Activated CD4-positive, alpha-beta T cell treated with anti-CD3 and anti-CD28 coated beads for 36 hours (primary cell): Measurements from ENCODE around the gene ALDH8A1. TPM values are rescaled to one million over a fixed set of nuclear protein-coding genes. Genes with fewer than 3 reads are reported as not detected.

Source experiments
- ATAC-seq: fragments of 200-7000 bp; cut with Tn5 transposase; one replicate; pipeline ENCODE4 v1.10.0; 2021; ENCODE audit warnings: mild to moderate bottlenecking, moderate library complexity
- CTCF ChIA-PET: fragments of 350-600 bp; sonication (Branson Sonifier 250); formaldehyde crosslinking; loops from one replicate; lab custom pipeline; 2021; ENCODE audit warnings: antibody characterized with exemption; lab: Charles Lee
- POLR2A ChIA-PET: fragments of 350-600 bp; sonication (Branson Sonifier 250); formaldehyde crosslinking; loops from one replicate; lab custom pipeline; 2021; ENCODE audit warnings: antibody characterized with exemption, inconsistent platforms; lab: Charles Lee
- DNase-seq: peaks from one replicate; pipeline ENCODE4 v3.0.0-alpha.2; 2020
- H3K27ac Mint-ChIP-seq: one replicate; pipeline ENCODE4 v1.8.0; 2021; ENCODE audit warnings: mixed read lengths
- H3K27me3 Mint-ChIP-seq: one replicate; pipeline ENCODE4 v1.8.0; 2021; ENCODE audit warnings: mixed read lengths
- H3K36me3 Mint-ChIP-seq: one replicate; pipeline ENCODE4 v1.8.0; 2021; ENCODE audit warnings: low read depth, mixed read lengths
- H3K4me1 Mint-ChIP-seq: one replicate; pipeline ENCODE4 v1.8.0; 2021; ENCODE audit warnings: mixed read lengths
- H3K4me3 Mint-ChIP-seq: one replicate; pipeline ENCODE4 v1.8.0; 2021; ENCODE audit warnings: mild to moderate bottlenecking, moderate library complexity, mixed read lengths
- H3K9me3 Mint-ChIP-seq: one replicate; pipeline ENCODE4 v1.8.0; 2021; ENCODE audit warnings: low read depth, mixed read lengths
- intact Hi-C, 2 experiments: fragments of 100-400 bp; cut with DNase I in 1 of 2; cut with micrococcal nuclease in 1 of 2; formaldehyde crosslinking; loops; one replicate each; pipeline versions ENCODE4 v1.14.2 to v1.15.1; 2022 to 2024; cut with DNase I, micrococcal nuclease
- total RNA-seq, 2 experiments: library from RNA; stranded (reverse); gene quantifications; one replicate each; pipeline ENCODE4 v1.2.3, GENCODE V29; 2021

The ALDH8A1 gene
- total RNA-seq, 2 experiments from 2014 or later, result 0.67 to 1.7 TPM

- no peaks in the 10 kb centered on the region for H3K9me3 Mint-ChIP-seq
- intact Hi-C loops, result loop anchor here in 1 of 2 experiments (10.0 kb wide), 1 partner anchor 288 kb away; no protein-coding TSS in a partner anchor
- CTCF ChIA-PET, result interaction anchor here (0.7 kb wide), 1 partner anchor 50 kb away, joined by 3 read pairs; no protein-coding TSS in a partner anchor
Measured at GRCh38 chr6:134932535-134933470, 17.1 kb downstream of the ALDH8A1 start.

DNA sequence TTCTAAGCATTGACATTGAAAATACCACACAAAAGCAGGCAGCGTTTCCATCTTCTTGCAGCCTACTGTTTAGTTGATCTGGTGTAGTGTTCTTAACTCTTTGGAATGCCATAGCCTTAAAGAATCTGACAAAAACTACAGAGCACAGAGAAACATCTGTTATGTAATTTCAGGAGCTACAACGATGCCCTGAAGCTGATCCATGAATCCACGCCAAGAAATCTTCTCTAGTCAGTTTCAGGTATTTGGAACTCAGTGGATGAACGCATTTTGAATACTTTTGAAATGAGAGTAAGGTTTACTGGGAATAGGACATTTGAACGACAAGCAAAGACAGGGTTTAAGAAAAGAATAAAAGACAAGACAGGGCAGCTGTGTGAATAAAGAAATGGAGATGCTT is 17.8 kb downstream of the ALDH8A1 start:
- ATAC-seq (no peak), DNase-seq (no peak)
- CTCF ChIA-PET, result interaction anchor here (1.4 kb wide), 1 partner anchor 809 kb away, joined by 3 read pairs; no protein-coding TSS in a partner anchor
- H3K27ac Mint-ChIP-seq, result no peak overlapping the region
- POLR2A ChIA-PET, result no interaction called here
- H3K4me1 Mint-ChIP-seq, result peaks cover under 1% of the 10 kb centered on the region
- intact Hi-C loops, result loop anchor here in 1 of 2 experiments (10.0 kb wide), 1 partner anchor 287 kb away; no protein-coding TSS in a partner anchor
- H3K36me3 Mint-ChIP-seq, result no peaks in the 10 kb centered on the region
- H3K27me3 Mint-ChIP-seq, result no peaks in the 10 kb centered on the region
- H3K9me3 Mint-ChIP-seq, result no peaks in the 10 kb centered on the region
- no peak overlapping the region for H3K4me3 Mint-ChIP-seq

More at GRCh38 chr6:134932535-134933470, 17.1 kb downstream of the ALDH8A1 start:
- ATAC-seq (no peak), DNase-seq (no peak)
- H3K36me3 Mint-ChIP-seq, result no peaks in the 10 kb centered on the region
- no peak overlapping the region for H3K27ac Mint-ChIP-seq
- H3K4me1 Mint-ChIP-seq, result peaks cover 2% of the 10 kb centered on the region
- H3K27me3 Mint-ChIP-seq, result no peaks in the 10 kb centered on the region
- POLR2A ChIA-PET, result no interaction called here
- H3K4me3 Mint-ChIP-seq, result no peak overlapping the region

DNA sequence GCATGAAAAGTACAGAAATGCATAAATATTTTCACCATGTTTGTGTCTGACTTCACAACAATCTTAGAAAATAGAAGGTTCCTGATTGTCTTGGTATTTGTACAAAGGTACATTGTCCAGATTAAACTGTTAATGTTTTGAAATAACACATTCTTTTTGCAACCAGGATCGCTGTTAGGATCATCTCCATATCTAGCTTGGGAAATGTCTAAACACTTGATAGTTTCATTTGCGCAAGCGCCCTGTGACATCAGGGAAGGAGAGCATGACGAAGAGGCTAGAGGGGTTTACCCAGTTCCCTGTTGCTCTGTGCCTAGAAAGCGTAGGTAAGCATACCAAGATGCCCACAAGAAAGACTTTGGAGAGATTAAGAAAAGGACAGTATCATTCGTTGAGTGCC is 19.4 kb downstream of the ALDH8A1 start:
- no peak for ATAC-seq

GRCh38 chr6:134928151-134928900 is 21.6 kb downstream of the ALDH8A1 start:
- Mint-ChIP-seq H3K36me3 (no peaks in the 10 kb centered on the region), H3K27me3 (no peaks in the 10 kb centered on the region), H3K4me3 (no peak overlapping the region), H3K9me3 (no peaks in the 10 kb centered on the region), H3K27ac (no peak overlapping the region), H3K4me1 (no peaks in the 10 kb centered on the region)
- POLR2A ChIA-PET, result no interaction called here
- intact Hi-C loops, result no loop called here
- DNase-seq (no peak), ATAC-seq (no peak)
- CTCF ChIA-PET, result no interaction called here

More for the DNA sequence above, 19.4 kb downstream of the ALDH8A1 start:
- POLR2A ChIA-PET, result no interaction called here
- no peaks in the 10 kb centered on the region for H3K27me3 Mint-ChIP-seq
- H3K27ac Mint-ChIP-seq, result no peak overlapping the region
- CTCF ChIA-PET, result interaction anchor here (1.6 kb wide), 1 partner anchor 10 kb away, joined by 5 read pairs; no protein-coding TSS in a partner anchor
- H3K4me3 Mint-ChIP-seq, result no peak overlapping the region
- intact Hi-C loops, result loop anchor here in 1 of 2 experiments (10.0 kb wide), 1 partner anchor 286 kb away; no protein-coding TSS in a partner anchor
- no peaks in the 10 kb centered on the region for H3K9me3 Mint-ChIP-seq
- no peak for DNase-seq
- no peaks in the 10 kb centered on the region for H3K36me3 Mint-ChIP-seq
- no peaks in the 10 kb centered on the region for H3K4me1 Mint-ChIP-seq

GRCh38 chr6:134925800-134926199 is 24.1 kb downstream of the ALDH8A1 start:
- Mint-ChIP-seq H3K4me3 (no peak overlapping the region), H3K9me3 (no peaks in the 10 kb centered on the region), H3K27ac (no peak overlapping the region), H3K4me1 (no peaks in the 10 kb centered on the region), H3K27me3 (no peaks in the 10 kb centered on the region), H3K36me3 (no peaks in the 10 kb centered on the region)
- CTCF ChIA-PET, result no interaction called here
- DNase-seq, result no peak
- intact Hi-C loops, result no loop called here
- POLR2A ChIA-PET, result no interaction called here
- ATAC-seq, result no peak

- no peaks in the 10 kb centered on the region for H3K4me1 Mint-ChIP-seq
- H3K27me3 Mint-ChIP-seq, result no peaks in the 10 kb centered on the region
- intact Hi-C loops, result no loop called here
- DNase-seq (no peak), ATAC-seq (no peak)
- H3K27ac Mint-ChIP-seq, result no peak overlapping the region
- POLR2A ChIA-PET, result no interaction called here
- no peaks in the 10 kb centered on the region for H3K9me3 Mint-ChIP-seq
- CTCF ChIA-PET, result interaction anchor here (0.7 to 1.8 kb wide), 3 partner anchors 19 to 358 kb away, joined by 4 to 7 read pairs (median 5); no protein-coding TSS in a partner anchor
- H3K36me3 Mint-ChIP-seq, result no peaks in the 10 kb centered on the region
- no peak overlapping the region for H3K4me3 Mint-ChIP-seq
Measured at GRCh38 chr6:134921721-134922261, 28.1 kb downstream of the ALDH8A1 start.

DNA sequence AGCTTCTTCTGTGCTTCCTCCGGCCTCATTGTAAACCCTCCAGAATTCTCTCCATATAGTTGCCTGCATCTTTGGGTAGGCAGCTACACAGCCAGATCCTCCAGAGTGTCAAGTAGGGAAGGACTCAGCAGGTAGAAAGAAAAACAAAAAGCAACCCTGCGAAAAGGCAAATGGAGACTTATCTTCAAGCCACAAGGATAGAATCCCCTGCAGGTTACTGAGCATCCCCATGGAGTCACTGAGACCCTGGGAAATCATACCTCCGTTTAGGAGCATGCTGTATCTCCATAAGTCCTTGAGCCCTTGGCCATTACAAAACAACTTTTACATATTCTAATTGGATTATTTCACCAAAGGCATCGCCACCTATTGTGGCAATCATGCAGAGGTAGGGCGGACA is 28.6 kb downstream of the ALDH8A1 start:
- no peak overlapping the region for H3K27ac Mint-ChIP-seq
- H3K36me3 Mint-ChIP-seq, result no peaks in the 10 kb centered on the region
- ATAC-seq (no peak), DNase-seq (no peak)
- H3K9me3 Mint-ChIP-seq, result no peaks in the 10 kb centered on the region
- no peak overlapping the region for H3K4me3 Mint-ChIP-seq
- no peaks in the 10 kb centered on the region for H3K27me3 Mint-ChIP-seq
- ChIA-PET POLR2A (no interaction called here), CTCF (interaction anchor here (0.6 to 1.8 kb wide), 3 partner anchors 19 to 358 kb away, joined by 3 to 7 read pairs (median 5); no protein-coding TSS in a partner anchor)
- H3K4me1 Mint-ChIP-seq, result no peaks in the 10 kb centered on the region
- intact Hi-C loops, result no loop called here

DNA sequence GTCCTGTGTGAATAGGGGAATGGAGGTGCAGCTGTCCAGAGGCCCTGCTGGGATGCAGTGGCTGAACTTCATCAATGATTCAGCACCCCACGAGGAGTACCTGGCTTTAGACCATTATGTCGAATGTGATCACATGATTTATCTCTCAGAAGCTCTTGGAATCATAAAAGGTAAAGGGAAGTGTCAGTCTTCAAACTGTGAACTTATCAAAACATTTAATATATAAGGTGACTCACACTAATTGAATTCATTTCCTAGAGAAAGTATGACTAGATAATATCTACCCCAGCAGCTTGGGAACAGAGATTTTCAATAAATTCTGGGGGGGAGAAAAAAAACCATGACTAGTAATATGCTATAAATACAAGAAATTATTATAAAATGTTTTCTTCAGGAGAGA is 29.5 kb downstream of the ALDH8A1 start:
- H3K36me3 Mint-ChIP-seq, result no peaks in the 10 kb centered on the region
- H3K9me3 Mint-ChIP-seq, result no peaks in the 10 kb centered on the region
- H3K27ac Mint-ChIP-seq, result no peak overlapping the region
- ChIA-PET CTCF (interaction anchor here (0.6 to 1.8 kb wide), 2 partner anchors 20 to 47 kb away, joined by 3 to 7 read pairs; no protein-coding TSS in a partner anchor), POLR2A (no interaction called here)
- H3K27me3 Mint-ChIP-seq, result no peaks in the 10 kb centered on the region
- no peak overlapping the region for H3K4me3 Mint-ChIP-seq
- no peaks in the 10 kb centered on the region for H3K4me1 Mint-ChIP-seq
- ATAC-seq (no peak), DNase-seq (no peak)
- intact Hi-C loops, result no loop called here

GRCh38 chr6:134918418-134918961 is 31.4 kb downstream of the ALDH8A1 start:
- DNase-seq, result no peak
- intact Hi-C loops, result no loop called here
- Mint-ChIP-seq H3K4me3 (no peak overlapping the region), H3K9me3 (no peaks in the 10 kb centered on the region), H3K27me3 (no peaks in the 10 kb centered on the region), H3K36me3 (no peaks in the 10 kb centered on the region), H3K27ac (no peak overlapping the region), H3K4me1 (no peaks in the 10 kb centered on the region)
- ChIA-PET CTCF (interaction anchor here (1.2 to 2.5 kb wide), 3 partner anchors 9 to 22 kb away, joined by 3 to 20 read pairs (median 5); no protein-coding TSS in a partner anchor), POLR2A (no interaction called here)
- no peak for ATAC-seq

GRCh38 chr6:134911547-134911946 is 38.4 kb downstream of the ALDH8A1 start:
- Mint-ChIP-seq H3K9me3 (no peaks in the 10 kb centered on the region), H3K27ac (no peak overlapping the region), H3K4me1 (no peaks in the 10 kb centered on the region), H3K36me3 (no peaks in the 10 kb centered on the region), H3K4me3 (no peak overlapping the region), H3K27me3 (no peaks in the 10 kb centered on the region)
- no peak for DNase-seq
- intact Hi-C loops, result no loop called here
- CTCF ChIA-PET, result no interaction called here
- POLR2A ChIA-PET, result no interaction called here
- ATAC-seq, result peak; percentile 42

GRCh38 chr6:134910593-134910935 is 39.3 kb downstream of the ALDH8A1 start:
- no peaks in the 10 kb centered on the region for H3K4me1 Mint-ChIP-seq
- no peaks in the 10 kb centered on the region for H3K9me3 Mint-ChIP-seq
- POLR2A ChIA-PET, result no interaction called here
- no peak overlapping the region for H3K27ac Mint-ChIP-seq
- H3K4me3 Mint-ChIP-seq, result no peak overlapping the region
- no peaks in the 10 kb centered on the region for H3K36me3 Mint-ChIP-seq
- ATAC-seq (no peak), DNase-seq (no peak)
- no peaks in the 10 kb centered on the region for H3K27me3 Mint-ChIP-seq
- intact Hi-C loops, result no loop called here
- CTCF ChIA-PET, result interaction anchor here (1.2 kb wide), 1 partner anchor 30 kb away, joined by 5 read pairs; no protein-coding TSS in a partner anchor
